Astrocyte (in vitro differentiated cells and primary cell): Measurements from ENCODE around the gene MCF2L2. TPM values are rescaled to one million over a fixed set of nuclear protein-coding genes. Genes with fewer than 3 reads are reported as not detected.

Source experiments
- DNase-seq: peaks from one replicate; pipeline ENCODE4 v3.0.0-alpha.2; 2010; ENCODE audit warnings: low read depth
- FAIRE-seq: peaks from 2 replicates; lab custom pipeline; 2011; peaks lifted over from hg19 to GRCh38; lab: Jason Lieb, UNC
- H2AFZ ChIP-seq: 2 replicates; pipeline ENCODE4 v1.6.0; 2012; ENCODE audit warnings: low read depth, low read length, inconsistent platforms
- H3K27ac ChIP-seq: 2 replicates; pipeline ENCODE4 v1.5.1; 2011; ENCODE audit warnings: low read depth, low read length, inconsistent platforms
- H3K27me3 ChIP-seq: 2 replicates; pipeline ENCODE4 v1.6.0; 2011; ENCODE audit warnings: low read length, inconsistent platforms; ENCODE audit not compliant: insufficient read depth
- H3K36me3 ChIP-seq: 2 replicates; pipeline ENCODE4 v1.5.1; 2011; ENCODE audit warnings: low read length, inconsistent platforms; ENCODE audit not compliant: insufficient read depth
- H3K4me1 ChIP-seq: 2 replicates; pipeline ENCODE4 v1.5.1; 2011; ENCODE audit warnings: low read length, inconsistent platforms; ENCODE audit not compliant: insufficient read depth
- H3K4me2 ChIP-seq: 2 replicates; pipeline ENCODE4 v1.6.0; 2012; ENCODE audit warnings: low read length, inconsistent platforms
- H3K4me3 ChIP-seq: 2 replicates; pipeline ENCODE4 v1.5.1; 2011; ENCODE audit warnings: low read depth, mild to moderate bottlenecking, low read length, inconsistent platforms; ENCODE audit not compliant: insufficient read depth
- H3K79me2 ChIP-seq: 2 replicates; pipeline ENCODE4 v1.6.0; 2012; ENCODE audit warnings: mild to moderate bottlenecking, low read length, inconsistent platforms; ENCODE audit not compliant: insufficient read depth
- H3K9ac ChIP-seq: 2 replicates; pipeline ENCODE4 v1.6.0; 2012; ENCODE audit warnings: mild to moderate bottlenecking, low read length, inconsistent platforms
- H3K9me3 ChIP-seq: 2 replicates; pipeline ENCODE4 v1.5.1; 2012; ENCODE audit warnings: low read depth, mild to moderate bottlenecking, low read length, inconsistent platforms; ENCODE audit not compliant: insufficient read depth
- H4K20me1 ChIP-seq: 2 replicates; pipeline ENCODE4 v1.6.0; 2012; ENCODE audit warnings: low read length, inconsistent platforms; ENCODE audit not compliant: insufficient read depth
- H3K27ac Mint-ChIP-seq: one replicate; pipeline ENCODE4 v1.8.0; 2021; ENCODE audit warnings: mild to moderate bottlenecking, mixed read lengths; ENCODE audit not compliant: unreplicated experiment
- H3K27me3 Mint-ChIP-seq: one replicate; pipeline ENCODE4 v1.8.0; 2021; ENCODE audit warnings: low read depth, mixed read lengths; ENCODE audit not compliant: unreplicated experiment
- H3K36me3 Mint-ChIP-seq: one replicate; pipeline ENCODE4 v1.8.0; 2021; ENCODE audit warnings: low read depth, mixed read lengths; ENCODE audit not compliant: unreplicated experiment
- H3K4me1 Mint-ChIP-seq: one replicate; pipeline ENCODE4 v1.8.0; 2021; ENCODE audit warnings: low read depth, mixed read lengths; ENCODE audit not compliant: unreplicated experiment
- H3K4me3 Mint-ChIP-seq: one replicate; pipeline ENCODE4 v1.8.0; 2021; ENCODE audit warnings: mild to moderate bottlenecking, moderate library complexity, mixed read lengths; ENCODE audit not compliant: unreplicated experiment
- H3K9me3 Mint-ChIP-seq: one replicate; pipeline ENCODE4 v1.8.0; 2021; ENCODE audit warnings: mild to moderate bottlenecking, mixed read lengths; ENCODE audit not compliant: unreplicated experiment
- CTCF ChIP-seq: IDR thresholded peaks from 2 replicates; pipeline ENCODE4 v1.5.1; 2011; ENCODE audit warnings: low read depth, mild to moderate bottlenecking, inconsistent platforms, low read length, moderate library complexity; ENCODE audit not compliant: insufficient read depth
- EZH2 ChIP-seq: IDR thresholded peaks from 2 replicates; pipeline ENCODE4 v1.6.1; 2012; ENCODE audit warnings: mild to moderate bottlenecking, low read length, inconsistent platforms; ENCODE audit not compliant: insufficient read depth
- total RNA-seq: library from RNA; stranded (reverse); gene quantifications from 2 replicates; pipeline ENCODE4 v1.2.1, GENCODE V29; 2021

Gene MCF2L2
- total RNA-seq, 1 donor from 2014 or later = 0.89 TPM

- no peak for DNase-seq
- Histone ChIP-seq H3K4me3 (no peak overlapping the region), H4K20me1 (no peaks in the 10 kb centered on the region), H2AFZ (no peak overlapping the region), H3K27ac (no peak overlapping the region), H3K9ac (no peak overlapping the region), H3K4me2 (no peak overlapping the region), H3K27me3 (no peaks in the 10 kb centered on the region), H3K4me1 (no peaks in the 10 kb centered on the region), H3K79me2 (no peaks in the 10 kb centered on the region), H3K36me3 (no peaks in the 10 kb centered on the region), H3K9me3 (no peaks in the 10 kb centered on the region)
- FAIRE-seq = no peak
- Mint-ChIP-seq H3K27me3 (no peaks in the 10 kb centered on the region), H3K9me3 (no peaks in the 10 kb centered on the region), H3K27ac (no peak overlapping the region), H3K4me1 (no peaks in the 10 kb centered on the region), H3K36me3 (no peaks in the 10 kb centered on the region), H3K4me3 (no peak overlapping the region)
- TF ChIP-seq CTCF (no peak), EZH2 (no peak)
Observed at GRCh38 chr3:183339461-183340086, 88.8 kb downstream of the MCF2L2 start.

- Mint-ChIP-seq H3K9me3 (no peaks in the 10 kb centered on the region), H3K36me3 (no peaks in the 10 kb centered on the region), H3K27ac (no peak overlapping the region), H3K27me3 (no peaks in the 10 kb centered on the region), H3K4me1 (no peaks in the 10 kb centered on the region), H3K4me3 (no peak overlapping the region)
- no peaks in the 10 kb centered on the region for H3K36me3 ChIP-seq
- no peak overlapping the region for H3K4me3 ChIP-seq
- H3K79me2 ChIP-seq = no peaks in the 10 kb centered on the region
- H3K27ac ChIP-seq = no peak overlapping the region
- no peaks in the 10 kb centered on the region for H3K9me3 ChIP-seq
- no peak for DNase-seq
- H2AFZ ChIP-seq = no peak overlapping the region
- no peak overlapping the region for H3K4me2 ChIP-seq
- no peaks in the 10 kb centered on the region for H3K4me1 ChIP-seq
- no peak overlapping the region for H3K9ac ChIP-seq
- FAIRE-seq = no peak
- no peak for TF ChIP-seq CTCF
- TF ChIP-seq EZH2 = no peak
- H3K27me3 ChIP-seq = no peaks in the 10 kb centered on the region
- H4K20me1 ChIP-seq = no peaks in the 10 kb centered on the region
Observed at GRCh38 chr3:183338520-183338919, 89.9 kb downstream of the MCF2L2 start.

GRCh38 chr3:183332487-183332886, 95.9 kb downstream of the MCF2L2 start:
- H3K36me3 Mint-ChIP-seq = peaks cover 2% of the 10 kb centered on the region
- FAIRE-seq (no peak), DNase-seq (no peak)
- TF ChIP-seq EZH2 = no peak
- TF ChIP-seq CTCF = no peak
- no peak overlapping the region for H3K4me3 Mint-ChIP-seq
- H3K9me3 Mint-ChIP-seq = no peaks in the 10 kb centered on the region
- no peaks in the 10 kb centered on the region for H3K27me3 Mint-ChIP-seq
- Histone ChIP-seq H4K20me1 (no peaks in the 10 kb centered on the region), H3K27me3 (no peaks in the 10 kb centered on the region), H3K4me2 (no peak overlapping the region), H3K36me3 (no peaks in the 10 kb centered on the region), H3K79me2 (no peaks in the 10 kb centered on the region), H2AFZ (no peak overlapping the region), H3K27ac (no peak overlapping the region), H3K4me3 (no peak overlapping the region), H3K9me3 (no peaks in the 10 kb centered on the region), H3K4me1 (peaks cover 8% of the 10 kb centered on the region), H3K9ac (no peak overlapping the region)
- H3K27ac Mint-ChIP-seq = no peak overlapping the region
- peaks cover 15% of the 10 kb centered on the region for H3K4me1 Mint-ChIP-seq
